ENCODE measurements around the gene BLVRB. TPM values are rescaled to one million over a fixed set of nuclear protein-coding genes. Genes with fewer than 3 reads are reported as not detected.

BLVRB gene
- total RNA-seq, 1 experiment from 2014 or later, result 113 TPM

GRCh38 chr19:40425450-40426287 lies 39.9 kb downstream of the BLVRB start, which contains the start of gene SERTAD1:
TSS of gene SERTAD1 (minus strand) at chr19:40425992. CDS start at chr19:40423546, 2,446 bp downstream.
- peak within 1 kb of the TSS; percentile 98 for H3K27ac ChIP-seq (ENCODE audit: low read depth, low read length)
- ChIA-PET RAD21 (ENCODE audit: low non-redundant PET in 1 of 2, low total read pairs in 2 of 2, uncharacterized antibody in 2 of 2, unreplicated experiment in 2 of 2) (no interaction called here), POLR2A (interaction anchor here (0.5 to 2.2 kb wide), 18 partner anchors 8 to 265 kb away, joined by 3 to 28 read pairs (median 5); partner anchors contain the start of genes BLVRB, C19orf47, PRX and SERTAD3), CTCF (interaction anchor here (0.6 to 1.3 kb wide), 8 partner anchors 15 to 209 kb away, joined by 3 to 10 read pairs (median 4); partner anchors contain the start of gene BLVRB)
- peak within 1 kb of the TSS; percentile 65 to 84 for H3K4me3 ChIP-seq (replicated peaks in 1 of 2; ENCODE audit: low read depth in 1 of 2, low read length in 2 of 2)
- peaks cover 35% of the 10 kb centered on the region for H3K79me2 ChIP-seq (ENCODE audit: insufficient read depth, low read length)
- no peaks in the 10 kb centered on the region for H4K20me1 ChIP-seq (ENCODE audit: insufficient read depth)
- H3K36me3 ChIP-seq (ENCODE audit: control insufficient read depth in 1 of 2, insufficient read depth in 2 of 2, low read length in 2 of 2), result peaks cover 5 to 13% of the 10 kb centered on the region in 2 experiments; a peak in 2 of 4 replicates
- H3K9me3 ChIP-seq (ENCODE audit: control insufficient read depth in 1 of 2, insufficient read depth in 1 of 2, low read depth in 1 of 2, low read length in 2 of 2), result no peaks in the 10 kb centered on the region
- BruUV-seq (replicated peaks), result no TSS peak
- H3K9ac ChIP-seq (ENCODE audit: low read length), result peak within 1 kb of the TSS; percentile 80
- intact Hi-C loops (cut with micrococcal nuclease), result loop anchor here (1.0 kb wide), 1 partner anchor 18 kb away; no protein-coding TSS in a partner anchor
- DNase-seq (ENCODE audit: low read depth, low spot score), result peak; percentile 98
- H3K4me1 ChIP-seq (ENCODE audit: control insufficient read depth in 1 of 2, insufficient read depth in 2 of 2, low read length in 2 of 2), result peaks cover 27 to 57% of the 10 kb centered on the region in 2 experiments
- no peak within 1 kb of the TSS for H2AFZ ChIP-seq (ENCODE audit: low read depth, low read length, poor library complexity, severe bottlenecking)
- H3K27me3 ChIP-seq (ENCODE audit: insufficient read depth, low read length), result no peaks in the 10 kb centered on the region
- peak within 1 kb of the TSS; percentile 95 for H3K4me2 ChIP-seq (ENCODE audit: low read length)
- H3K9me2 ChIP-seq (ENCODE audit: insufficient read depth), result no peaks in the 10 kb centered on the region
- no peak for TF ChIP-seq EZH2phosphoT487 (IDR thresholded peaks at IDR 0.05; ENCODE audit: borderline replicate concordance)
- TF ChIP-seq ZBTB33 (IDR thresholded peaks at IDR 0.05; ENCODE audit: extremely low read depth, insufficient replicate concordance, low read length), result no peak
- TF ChIP-seq MAX (IDR thresholded peaks at IDR 0.05), result peak; percentile 65
- peak; percentile 97 for TF ChIP-seq POLR2A (IDR thresholded peaks at IDR 0.05; ENCODE audit: borderline replicate concordance, extremely low read depth, insufficient read depth, insufficient read length)
- peak; percentile 62 for TF ChIP-seq FOSL1 (IDR thresholded peaks at IDR 0.05; ENCODE audit: low read depth)
- peak; percentile 36 for TF ChIP-seq RAD21 (IDR thresholded peaks at IDR 0.05; ENCODE audit: low read depth)
- peak; percentile 95 for TF ChIP-seq SIN3A (IDR thresholded peaks at IDR 0.05; ENCODE audit: low read depth)
- peak; percentile 70 for TF ChIP-seq SRF (IDR thresholded peaks at IDR 0.05; ENCODE audit: low read depth)
- TF ChIP-seq CEBPB (IDR thresholded peaks at IDR 0.05; ENCODE audit: low read depth), result no peak
- TF ChIP-seq EGR1 (IDR thresholded peaks at IDR 0.05; ENCODE audit: low read depth), result peak; percentile 97
- no peak for TF ChIP-seq ZFX (IDR thresholded peaks at IDR 0.05)
- TF ChIP-seq CBX3 (IDR thresholded peaks at IDR 0.05; ENCODE audit: low read depth), result no peak
- peak; percentile 100 for TF ChIP-seq POLR2AphosphoS5 (IDR thresholded peaks at IDR 0.05; ENCODE audit: low read depth, low read length)
- TF ChIP-seq CTCF (IDR thresholded peaks at IDR 0.05 in 2 of 3, conservative IDR thresholded peaks at IDR 0.05 in 1 of 3; ENCODE audit: borderline replicate concordance in 1 of 3, insufficient read depth in 1 of 3, low read depth in 2 of 3, low read length in 2 of 3), result peak; percentile 23 to 82 (median 75); a peak in 5 of 6 replicates
- no peak for TF ChIP-seq EZH2 (IDR thresholded peaks at IDR 0.05)
- TF ChIP-seq ELF1 (IDR thresholded peaks at IDR 0.05; ENCODE audit: borderline replicate concordance, low read depth), result no peak; the same call in 1 of the 2 replicates
- peak; percentile 92 for TF ChIP-seq SP1 (IDR thresholded peaks at IDR 0.05; ENCODE audit: low read depth)
- TF ChIP-seq ZNF274 (IDR thresholded peaks at IDR 0.05; ENCODE audit: low read depth, low read length), result no peak
- no peak for TF ChIP-seq REST (IDR thresholded peaks at IDR 0.05; ENCODE audit: low read depth)
- peak; percentile 79 for ATAC-seq
